Keratinocyte (primary cell): Measurements from ENCODE around the gene NAA15.

Source experiments
- CTCF ChIP-seq, 3 experiments: IDR thresholded peaks in 1 of 3; conservative IDR thresholded peaks in 1 of 3; optimal IDR thresholded peaks in 1 of 3; 2 replicates in 2 of 3; 3 replicates in 1 of 3; pipeline versions ENCODE3 to v1.5.1; 2011; ENCODE audit warnings: low read length in 3 of 3, mild to moderate bottlenecking in 3 of 3, moderate library complexity in 2 of 3, control low read depth in 1 of 3, inconsistent platforms in 1 of 3; ENCODE audit not compliant: insufficient read depth in 2 of 3; ENCODE audit errors: extremely low read depth in 1 of 3
- EZH2 ChIP-seq: IDR thresholded peaks from one replicate; pipeline ENCODE4 v1.6.1; 2012; ENCODE audit warnings: inconsistent platforms, mild to moderate bottlenecking, low read length, moderate library complexity

GRCh38 chr4:139299536-139299935, 1.8 kb upstream of the NAA15 start:
- TF ChIP-seq CTCF (optimal IDR thresholded peaks at IDR 0.05 in 1 of 3, IDR thresholded peaks at IDR 0.05 in 1 of 3, conservative IDR thresholded peaks at IDR 0.05 in 1 of 3; ENCODE audit: extremely low read depth in 1 of 3, insufficient read depth in 2 of 3, low read length in 3 of 3) (no peak), EZH2 (no peak)
